ENCODE data around the gene KIAA0232. TPM values are rescaled to one million over a fixed set of nuclear protein-coding genes. Genes with fewer than 3 reads are reported as not detected.

The KIAA0232 gene
- polyA plus RNA-seq, 1 donor (not counting 4 experiments of a cell fraction or from before 2014, with no cell fraction given): 10.0 TPM

- TF ChIP-seq EZH2 (IDR thresholded peaks at IDR 0.05; ENCODE audit: low read length) (no peak), CTCF (optimal IDR thresholded peaks at IDR 0.05 in 1 of 3, IDR thresholded peaks at IDR 0.05 in 1 of 3, conservative IDR thresholded peaks at IDR 0.05 in 1 of 3; ENCODE audit: extremely low read depth in 1 of 3, insufficient read depth in 2 of 3, low read length in 3 of 3) (no peak)
- no peaks in the 10 kb centered on the region for H4K20me1 ChIP-seq (ENCODE audit: control insufficient read depth, extremely low read depth, insufficient read depth, low read length)
- DNase-seq (ENCODE audit: low read depth, low spot score): no peak
- peaks cover 3 to 8% of the 10 kb centered on the region in 2 experiments for H3K36me3 ChIP-seq (ENCODE audit: control insufficient read depth in 2 of 2, extremely low read depth in 1 of 2, insufficient read depth in 2 of 2, low read length in 2 of 2)
- H3K27me3 ChIP-seq (ENCODE audit: control insufficient read depth, extremely low read depth, insufficient read depth, low read length): no peaks in the 10 kb centered on the region
- no peaks in the 10 kb centered on the region for H3K9me1 ChIP-seq (ENCODE audit: control insufficient read depth, extremely low read depth, insufficient read depth, low read length)
- H3K9me3 ChIP-seq (ENCODE audit: control insufficient read depth, low read depth, low read length): no peaks in the 10 kb centered on the region
- peaks cover 36% of the 10 kb centered on the region for H3K79me2 ChIP-seq (ENCODE audit: control insufficient read depth, insufficient read depth, low read length)
- no peak overlapping the region for H3K9ac ChIP-seq (ENCODE audit: control insufficient read depth, extremely low read depth, insufficient read depth, low read length)
- H3K4me1 ChIP-seq (ENCODE audit: control insufficient read depth, extremely low read depth, insufficient read depth, low read length): no peaks in the 10 kb centered on the region
- H3K27ac ChIP-seq (ENCODE audit: control insufficient read depth, insufficient read depth, low read length): no peak overlapping the region
- H2AFZ ChIP-seq (ENCODE audit: control insufficient read depth, low read length): no peak overlapping the region
- dilution Hi-C loops (cut with MboI; ENCODE audit: extremely low pct_ligation_motif_present, low sequenced_read_pairs): no loop called here
- H3K4me3 ChIP-seq (ENCODE audit: control insufficient read depth in 2 of 3, extremely low read depth in 1 of 3, insufficient read depth in 2 of 3, low read depth in 1 of 3, low read length in 3 of 3): no peak overlapping the region
- FAIRE-seq: no peak
- H3K4me2 ChIP-seq (ENCODE audit: control insufficient read depth, extremely low read depth, insufficient read depth, low read depth, low read length): no peak overlapping the region
Measured at GRCh38 chr4:6820695-6821094, 38.2 kb downstream of the KIAA0232 start.

- Histone ChIP-seq H3K27ac (ENCODE audit: control insufficient read depth, insufficient read depth, low read length) (no peak overlapping the region), H3K36me3 (ENCODE audit: control insufficient read depth in 2 of 2, extremely low read depth in 1 of 2, insufficient read depth in 2 of 2, low read length in 2 of 2) (peaks cover 13 to 16% of the 10 kb centered on the region in 2 experiments), H4K20me1 (ENCODE audit: control insufficient read depth, extremely low read depth, insufficient read depth, low read length) (no peaks in the 10 kb centered on the region), H3K9me1 (ENCODE audit: control insufficient read depth, extremely low read depth, insufficient read depth, low read length) (no peaks in the 10 kb centered on the region), H3K27me3 (ENCODE audit: control insufficient read depth, extremely low read depth, insufficient read depth, low read length) (no peaks in the 10 kb centered on the region), H3K4me3 (ENCODE audit: control insufficient read depth in 2 of 3, extremely low read depth in 1 of 3, insufficient read depth in 2 of 3, low read depth in 1 of 3, low read length in 3 of 3) (no peak overlapping the region), H3K79me2 (ENCODE audit: control insufficient read depth, insufficient read depth, low read length) (peaks cover 32% of the 10 kb centered on the region), H3K9ac (ENCODE audit: control insufficient read depth, extremely low read depth, insufficient read depth, low read length) (no peak overlapping the region), H3K4me2 (ENCODE audit: control insufficient read depth, extremely low read depth, insufficient read depth, low read depth, low read length) (no peak overlapping the region), H2AFZ (ENCODE audit: control insufficient read depth, low read length) (no peak overlapping the region), H3K4me1 (ENCODE audit: control insufficient read depth, extremely low read depth, insufficient read depth, low read length) (no peaks in the 10 kb centered on the region), H3K9me3 (ENCODE audit: control insufficient read depth, low read depth, low read length) (no peaks in the 10 kb centered on the region)
- DNase-seq (ENCODE audit: low read depth, low spot score): no peak
- dilution Hi-C loops (cut with MboI; ENCODE audit: extremely low pct_ligation_motif_present, low sequenced_read_pairs): no loop called here
- FAIRE-seq: no peak
- TF ChIP-seq CTCF (optimal IDR thresholded peaks at IDR 0.05 in 1 of 3, IDR thresholded peaks at IDR 0.05 in 1 of 3, conservative IDR thresholded peaks at IDR 0.05 in 1 of 3; ENCODE audit: extremely low read depth in 1 of 3, insufficient read depth in 2 of 3, low read length in 3 of 3): no peak
- no peak for TF ChIP-seq EZH2 (IDR thresholded peaks at IDR 0.05; ENCODE audit: low read length)
Measured at GRCh38 chr4:6824071-6824470, 41.5 kb downstream of the KIAA0232 start.

Data from keratinocyte (primary cell).